Measurements from ENCODE around the gene NMT1.

Gene NMT1

GRCh38 chr17:45060797-45061605 lies at the start of gene NMT1:
TSS of gene NMT1 (plus strand) at chr17:45061317. CDS start at chr17:45061330, 13 bp downstream.
- DNase-seq (ENCODE audit: low spot score): peak; percentile 99

GRCh38 chr17:45011767-45012166 lies 49.4 kb upstream of the NMT1 start:
- DNase-seq (ENCODE audit: low spot score): no peak

GRCh38 chr17:45013021-45013997 lies 47.8 kb upstream of the NMT1 start:
- no peak for DNase-seq (ENCODE audit: low spot score)

- no peak for DNase-seq (ENCODE audit: low spot score)
Measured at GRCh38 chr17:45016237-45016636, 44.9 kb upstream of the NMT1 start.

- DNase-seq (ENCODE audit: low spot score): no peak
Measured at GRCh38 chr17:45016823-45017222, 44.3 kb upstream of the NMT1 start.

GRCh38 chr17:45018514-45018847 lies 42.6 kb upstream of the NMT1 start:
- DNase-seq (ENCODE audit: low spot score): no peak

GRCh38 chr17:45018848-45019711 lies 42.0 kb upstream of the NMT1 start:
- DNase-seq (ENCODE audit: low spot score): peak; percentile 59

GRCh38 chr17:45020354-45021138 lies 40.6 kb upstream of the NMT1 start:
- no peak for DNase-seq (ENCODE audit: low spot score)

GRCh38 chr17:45021607-45022287 lies 39.4 kb upstream of the NMT1 start:
- DNase-seq (ENCODE audit: low spot score): peak; percentile 54

GRCh38 chr17:45022288-45022648 lies 38.8 kb upstream of the NMT1 start:
- no peak for DNase-seq (ENCODE audit: low spot score)

GRCh38 chr17:45022655-45023339 lies 38.3 kb upstream of the NMT1 start:
- DNase-seq (ENCODE audit: low spot score): no peak

- DNase-seq (ENCODE audit: low spot score): no peak
Measured at GRCh38 chr17:45029096-45029495, 32.0 kb upstream of the NMT1 start.

GRCh38 chr17:45029758-45030423 lies 31.2 kb upstream of the NMT1 start:
- no peak for DNase-seq (ENCODE audit: low spot score)

GRCh38 chr17:45030733-45031132 lies 30.4 kb upstream of the NMT1 start:
- DNase-seq (ENCODE audit: low spot score): no peak

GRCh38 chr17:45031231-45032173 lies 29.6 kb upstream of the NMT1 start:
- no peak for DNase-seq (ENCODE audit: low spot score)

- DNase-seq (ENCODE audit: low spot score): no peak
Measured at GRCh38 chr17:45032174-45032541, 29.0 kb upstream of the NMT1 start.

- no peak for DNase-seq (ENCODE audit: low spot score)
Measured at GRCh38 chr17:45034599-45034998, 26.5 kb upstream of the NMT1 start.

- no peak for DNase-seq (ENCODE audit: low spot score)
Measured at GRCh38 chr17:45035848-45036247, 25.3 kb upstream of the NMT1 start.
